Thymus (tissue), 11 donors: ENCODE results near the gene MEGF10. TPM values are rescaled to one million over a fixed set of nuclear protein-coding genes. Genes with fewer than 3 reads are reported as not detected.

Experiments used
- DNase-seq, 9 donors: peaks; one replicate each; pipeline ENCODE4 v3.0.0-alpha.2; 2013; ENCODE audit warnings: low spot score in 9 of 9, low read depth in 6 of 9, missing footprints in 1 of 9
- H3K27ac ChIP-seq, 2 donors: one replicate each; pipeline ENCODE4 v1.5.1; 2013; ENCODE audit warnings: control low read depth in 1 of 2, low read depth in 1 of 2, low read length in 1 of 2, mild to moderate bottlenecking in 1 of 2, moderate library complexity in 1 of 2
- H3K27me3 ChIP-seq, 2 donors: one replicate each; pipeline ENCODE4 v1.5.1; 2013; ENCODE audit warnings: low read length in 1 of 2; ENCODE audit not compliant: control insufficient read depth in 2 of 2, insufficient read depth in 1 of 2
- H3K36me3 ChIP-seq, 2 donors: one replicate each; pipeline ENCODE4 v1.5.1; 2013; ENCODE audit warnings: low read length in 1 of 2, mild to moderate bottlenecking in 1 of 2, moderate library complexity in 1 of 2; ENCODE audit not compliant: control insufficient read depth in 2 of 2, insufficient read depth in 2 of 2
- H3K4me1 ChIP-seq, 2 donors: one replicate each; pipeline ENCODE4 v1.5.1; 2013; ENCODE audit warnings: low read length in 2 of 2; ENCODE audit not compliant: control insufficient read depth in 2 of 2, insufficient read depth in 2 of 2
- H3K4me3 ChIP-seq, 2 donors: one replicate each; pipeline ENCODE4 v1.5.1; 2013; ENCODE audit warnings: low read length in 2 of 2, control low read depth in 1 of 2, mild to moderate bottlenecking in 1 of 2
- H3K9me3 ChIP-seq, 2 donors: one replicate each; pipeline ENCODE4 v1.5.1; 2013; ENCODE audit warnings: low read length in 1 of 2, mild to moderate bottlenecking in 1 of 2; ENCODE audit not compliant: control insufficient read depth in 2 of 2, insufficient read depth in 1 of 2
- WGBS: extraction: QIAGEN DNeasy Blood & Tissue Kit; methylation state at CpG from one replicate; pipeline ENCODE4 v1.1.7; 2013; 5-methylcytosine and 5-hydroxymethylcytosine counted together
- polyA plus RNA-seq: library from polyadenylated mRNA; stranded (reverse); fragments of 200-250 nt; gene quantifications from one replicate; pipeline ENCODE4 v1.2.3, GENCODE V29; 2013
- total RNA-seq: library from RNA; stranded (reverse); fragments of 120-200 nt; gene quantifications from one replicate; pipeline ENCODE4 v1.2.4, GENCODE V29; 2013
- donor health status: healthy.

Gene MEGF10
- total and polyA plus RNA-seq, 2 donors = 0.32 to 1.1 TPM

GRCh38 chr5:127343866-127344265 lies 53.3 kb downstream of the MEGF10 start:
- no peak for DNase-seq
- Histone ChIP-seq H3K4me1 (no peaks in the 10 kb centered on the region), H3K4me3 (no peak overlapping the region), H3K36me3 (no peaks in the 10 kb centered on the region), H3K9me3 (no peaks in the 10 kb centered on the region), H3K27me3 (no peaks in the 10 kb centered on the region), H3K27ac (no peak overlapping the region)
- WGBS = 23% methylated on average over 1 of the region's 1 CpG

- Histone ChIP-seq H3K4me3 (no peak overlapping the region), H3K27ac (no peak overlapping the region), H3K36me3 (no peaks in the 10 kb centered on the region), H3K4me1 (no peaks in the 10 kb centered on the region), H3K9me3 (no peaks in the 10 kb centered on the region), H3K27me3 (no peaks in the 10 kb centered on the region)
- 95% methylated on average over 3 of the region's 3 CpGs for WGBS
- no peak for DNase-seq
Measured at GRCh38 chr5:127344931-127345330, 54.3 kb downstream of the MEGF10 start.

DNA sequence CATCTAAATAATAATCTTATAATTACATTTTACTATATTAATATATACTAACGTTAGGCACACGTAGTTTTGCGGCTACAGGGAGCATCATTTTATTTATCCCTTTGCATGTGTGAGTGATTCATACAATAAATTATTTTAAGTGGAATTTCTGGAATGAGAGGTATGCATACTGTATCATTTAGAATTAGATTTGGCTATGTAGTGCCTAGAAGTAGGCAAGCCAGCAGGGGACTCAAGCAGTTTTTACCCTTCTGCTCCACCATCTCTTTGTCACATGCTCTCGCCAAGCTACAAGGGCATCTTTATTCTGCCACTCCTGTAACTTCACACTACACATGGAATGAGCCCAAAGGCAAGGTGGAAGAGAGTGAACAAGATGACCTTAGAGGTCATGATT lies 60.8 kb downstream of the MEGF10 start:
- Histone ChIP-seq H3K4me1 (no peaks in the 10 kb centered on the region), H3K4me3 (no peak overlapping the region), H3K27me3 (no peaks in the 10 kb centered on the region), H3K9me3 (no peaks in the 10 kb centered on the region), H3K36me3 (no peaks in the 10 kb centered on the region), H3K27ac (no peak overlapping the region)
- DNase-seq = no peak
- 97% methylated on average over 4 of the region's 4 CpGs for WGBS

DNA sequence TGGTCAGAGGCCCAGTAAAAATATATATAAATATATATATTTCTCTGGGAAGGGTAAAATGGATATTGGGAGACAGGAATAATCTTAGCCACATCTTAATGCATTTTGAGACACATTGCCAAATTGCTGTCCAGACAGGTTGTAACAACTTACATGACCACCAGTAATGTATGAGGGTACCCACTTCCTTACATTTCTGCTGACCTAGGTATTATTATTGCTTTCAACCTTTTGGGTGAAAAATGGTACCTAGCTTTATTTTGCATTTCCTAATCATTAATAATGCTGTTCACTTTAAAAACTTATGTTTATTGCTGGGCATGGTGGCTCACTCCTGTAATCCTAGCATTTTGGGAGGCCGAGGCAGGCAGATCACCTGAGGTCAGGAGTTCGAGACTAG lies 61.5 kb downstream of the MEGF10 start:
- 97% methylated on average over 2 of the region's 2 CpGs for WGBS
- no peaks in the 10 kb centered on the region for H3K9me3 ChIP-seq
- no peaks in the 10 kb centered on the region for H3K27me3 ChIP-seq
- H3K36me3 ChIP-seq = no peaks in the 10 kb centered on the region
- DNase-seq = no peak
- H3K27ac ChIP-seq = no peak overlapping the region
- no peak overlapping the region for H3K4me3 ChIP-seq
- H3K4me1 ChIP-seq = no peaks in the 10 kb centered on the region

- Histone ChIP-seq H3K4me3 (no peak overlapping the region), H3K9me3 (no peaks in the 10 kb centered on the region), H3K4me1 (no peaks in the 10 kb centered on the region), H3K36me3 (no peaks in the 10 kb centered on the region), H3K27me3 (no peaks in the 10 kb centered on the region), H3K27ac (no peak overlapping the region)
- DNase-seq = no peak
- 96% methylated on average over 5 of the region's 5 CpGs for WGBS
Measured at GRCh38 chr5:127353327-127353726, 62.7 kb downstream of the MEGF10 start.

- Histone ChIP-seq H3K27ac (no peak overlapping the region), H3K27me3 (no peaks in the 10 kb centered on the region), H3K36me3 (no peaks in the 10 kb centered on the region), H3K4me1 (no peaks in the 10 kb centered on the region), H3K9me3 (no peaks in the 10 kb centered on the region), H3K4me3 (no peak overlapping the region)
- DNase-seq = no peak
- 94% methylated on average over 4 of the region's 4 CpGs for WGBS
Measured at GRCh38 chr5:127353796-127354195, 63.2 kb downstream of the MEGF10 start.

DNA sequence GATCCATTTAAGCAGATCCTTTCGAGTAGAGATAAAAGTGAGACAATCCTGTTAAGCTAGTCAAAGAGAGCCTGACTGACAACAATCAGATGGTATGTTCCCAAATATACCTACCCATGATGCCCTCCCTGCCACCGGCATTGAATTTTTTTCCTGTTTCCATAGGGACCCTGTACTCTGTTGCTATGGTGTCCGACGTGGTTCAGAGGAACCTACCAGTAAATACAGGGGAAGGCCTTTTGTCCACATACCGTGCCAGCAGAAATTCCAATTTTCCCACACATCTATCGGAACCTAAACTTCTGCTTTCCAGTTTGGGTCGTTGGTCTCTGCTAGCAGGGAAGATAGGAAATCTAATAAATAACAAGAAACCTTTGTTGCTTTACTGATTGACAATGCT lies 64.7 kb downstream of the MEGF10 start:
- Histone ChIP-seq H3K27me3 (no peaks in the 10 kb centered on the region), H3K4me1 (no peaks in the 10 kb centered on the region), H3K4me3 (no peak overlapping the region), H3K27ac (no peak overlapping the region), H3K36me3 (no peaks in the 10 kb centered on the region), H3K9me3 (no peaks in the 10 kb centered on the region)
- DNase-seq = no peak
- 88% methylated on average over 7 of the region's 7 CpGs for WGBS

- no peak overlapping the region for H3K4me3 ChIP-seq
- H3K4me1 ChIP-seq = no peaks in the 10 kb centered on the region
- H3K27ac ChIP-seq = no peak overlapping the region
- H3K27me3 ChIP-seq = no peaks in the 10 kb centered on the region
- WGBS = 58% methylated on average over 2 of the region's 2 CpGs
- no peaks in the 10 kb centered on the region for H3K9me3 ChIP-seq
- DNase-seq = no peak
- H3K36me3 ChIP-seq = no peaks in the 10 kb centered on the region
Measured at GRCh38 chr5:127358284-127358683, 67.7 kb downstream of the MEGF10 start.

- Histone ChIP-seq H3K4me1 (no peaks in the 10 kb centered on the region), H3K27me3 (no peaks in the 10 kb centered on the region), H3K27ac (no peak overlapping the region), H3K9me3 (no peaks in the 10 kb centered on the region), H3K36me3 (no peaks in the 10 kb centered on the region), H3K4me3 (no peak overlapping the region)
- WGBS = 99% methylated on average over 1 of the region's 1 CpG
- no peak for DNase-seq
Measured at GRCh38 chr5:127358740-127359139, 68.1 kb downstream of the MEGF10 start.

DNA sequence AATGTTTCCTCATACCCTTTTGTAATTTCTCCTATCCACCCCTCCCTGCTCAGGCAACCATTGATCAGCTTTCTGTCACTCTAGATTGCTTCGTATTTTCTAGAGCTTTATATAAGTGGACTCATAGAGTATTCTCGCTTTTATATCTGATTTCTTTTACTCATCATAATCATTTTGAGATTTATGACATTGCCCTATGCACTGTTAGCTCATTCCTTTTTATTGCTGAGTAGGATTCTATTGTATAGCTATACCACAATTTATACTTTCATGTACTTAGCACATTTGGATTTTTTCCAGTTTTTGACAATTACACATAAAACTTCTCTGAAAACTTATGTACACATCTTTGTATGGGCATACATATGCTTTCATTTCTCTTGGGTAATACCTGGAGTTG lies 68.9 kb downstream of the MEGF10 start:
- 95% methylated on average over 2 of the region's 2 CpGs for WGBS
- no peaks in the 10 kb centered on the region for H3K4me1 ChIP-seq
- no peaks in the 10 kb centered on the region for H3K9me3 ChIP-seq

More for the DNA sequence above, 68.9 kb downstream of the MEGF10 start:
- Histone ChIP-seq H3K27me3 (no peaks in the 10 kb centered on the region), H3K4me3 (no peak overlapping the region), H3K36me3 (no peaks in the 10 kb centered on the region), H3K27ac (no peak overlapping the region)
- DNase-seq = no peak
